ENCODE measurements around the gene XIST. TPM values are rescaled to one million over a fixed set of nuclear protein-coding genes. Genes with fewer than 3 reads are reported as not detected.
A peak's percentile ranks its signal among the peaks of the same experiment; 100 is the strongest.
"Not testable (repeated sequence)": the region's sequence is repeated elsewhere in the genome, so short reads cannot be mapped to it uniquely, and the experiment has no call there.

The XIST gene
- polyA plus RNA-seq (ENCODE audit: insufficient read length in 4 of 4): 1 to 10 TPM in 1 of 4 donors, under 1 TPM in 3; 0.16 to 3.3 (median 0.49) TPM

- DNase-seq (ENCODE audit: low read depth in 4 of 4, low spot score in 2 of 4): no peak
These were observed at the start of gene XIST for GRCh38 chrX:73852467-73852866. XIST (minus strand) TSS chrX:73852714.

- not testable (repeated sequence) for DNase-seq (ENCODE audit: low read depth in 4 of 4, low spot score in 2 of 4)
These were observed 45.8 kb upstream of the XIST start for GRCh38 chrX:73898315-73898714.

- DNase-seq (ENCODE audit: low read depth in 4 of 4, low spot score in 2 of 4): not testable (repeated sequence)
These were observed 40.1 kb upstream of the XIST start for GRCh38 chrX:73892515-73893090.

- not testable (repeated sequence) for DNase-seq (ENCODE audit: low read depth in 4 of 4, low spot score in 2 of 4)
These were observed 29.7 kb upstream of the XIST start for GRCh38 chrX:73882260-73882659.

GRCh38 chrX:73877687-73878086 is 25.2 kb upstream of the XIST start:
- no peak for DNase-seq (ENCODE audit: low read depth in 4 of 4, low spot score in 2 of 4)

- DNase-seq (ENCODE audit: low read depth in 4 of 4, low spot score in 2 of 4): no peak
These were observed 24.4 kb upstream of the XIST start for GRCh38 chrX:73876911-73877310.

GRCh38 chrX:73868916-73869315 is 16.4 kb upstream of the XIST start:
- DNase-seq (ENCODE audit: low read depth in 4 of 4, low spot score in 2 of 4): no peak

GRCh38 chrX:73867144-73867543 is 14.6 kb upstream of the XIST start:
- no peak for DNase-seq (ENCODE audit: low read depth in 4 of 4, low spot score in 2 of 4)

GRCh38 chrX:73863852-73864251 is 11.3 kb upstream of the XIST start:
- no peak for DNase-seq (ENCODE audit: low read depth in 4 of 4, low spot score in 2 of 4)

GRCh38 chrX:73863268-73863667 is 10.8 kb upstream of the XIST start:
- DNase-seq (ENCODE audit: low read depth in 4 of 4, low spot score in 2 of 4): no peak

- no peak for DNase-seq (ENCODE audit: low read depth in 4 of 4, low spot score in 2 of 4)
These were observed 7.1 kb upstream of the XIST start for GRCh38 chrX:73859622-73860021.

- peak in 2 of 4 donors; percentile 34 to 39 for DNase-seq (ENCODE audit: low read depth in 4 of 4, low spot score in 2 of 4)
These were observed 3.0 kb upstream of the XIST start for GRCh38 chrX:73855546-73855945.

GRCh38 chrX:73852022-73852421 is 492 bp downstream of the XIST start:
- DNase-seq (ENCODE audit: low read depth in 4 of 4, low spot score in 2 of 4): no peak

- DNase-seq (ENCODE audit: low read depth in 4 of 4, low spot score in 2 of 4): no peak
These were observed 1.2 kb downstream of the XIST start for GRCh38 chrX:73851014-73852009.

- no peak for DNase-seq (ENCODE audit: low read depth in 4 of 4, low spot score in 2 of 4)
These were observed 2.1 kb downstream of the XIST start for GRCh38 chrX:73850124-73851013.

GRCh38 chrX:73849073-73849472 is 3.4 kb downstream of the XIST start:
- DNase-seq (ENCODE audit: low read depth in 4 of 4, low spot score in 2 of 4): no peak

GRCh38 chrX:73847991-73848390 is 4.5 kb downstream of the XIST start:
- no peak for DNase-seq (ENCODE audit: low read depth in 4 of 4, low spot score in 2 of 4)

GRCh38 chrX:73847100-73847499 is 5.4 kb downstream of the XIST start:
- DNase-seq (ENCODE audit: low read depth in 4 of 4, low spot score in 2 of 4): no peak

- no peak for DNase-seq (ENCODE audit: low read depth in 4 of 4, low spot score in 2 of 4)
These were observed 9.8 kb downstream of the XIST start for GRCh38 chrX:73842541-73843234.

GRCh38 chrX:73841337-73841736 is 11.2 kb downstream of the XIST start:
- DNase-seq (ENCODE audit: low read depth in 4 of 4, low spot score in 2 of 4): no peak

All from left renal cortex interstitium (tissue), 4 donors.